IMR-90 (cell line): ENCODE measurements around the gene AKAP8L.

Experiments used
- BHLHE40 ChIP-seq: fragments of 150-350 bp; IDR thresholded peaks from 2 replicates; pipeline ENCODE4 v1.6.1; 2016; ENCODE audit warnings: mild to moderate bottlenecking, low read depth, low read length
- CEBPB ChIP-seq: IDR thresholded peaks from 2 replicates; pipeline ENCODE4 v1.6.1; 2012; ENCODE audit warnings: low read depth, low read length, improper control_type of control experiment
- CHD1 ChIP-seq: IDR thresholded peaks from 2 replicates; pipeline ENCODE4 v1.6.1; 2012; ENCODE audit warnings: low read depth, low read length, improper control_type of control experiment
- CTCF ChIP-seq: conservative IDR thresholded peaks from 2 replicates; pipeline ENCODE4 v1.5.1; 2012; ENCODE audit warnings: mild to moderate bottlenecking, low read depth, low read length, improper control_type of control experiment
- FOS ChIP-seq: fragments of 150-350 bp; IDR thresholded peaks from 2 replicates; pipeline ENCODE4 v1.6.1; 2016; ENCODE audit warnings: low read depth, low read length
- MXI1 ChIP-seq: IDR thresholded peaks from 2 replicates; pipeline ENCODE4 v1.6.1; 2012; ENCODE audit warnings: low read depth, mild to moderate bottlenecking, low read length, moderate library complexity, borderline replicate concordance
- POLR2A ChIP-seq: IDR thresholded peaks from 2 replicates; pipeline ENCODE4 v1.6.1; 2012; ENCODE audit warnings: mild to moderate bottlenecking, low read depth, low read length
- RFX5 ChIP-seq: IDR thresholded peaks from 2 replicates; pipeline ENCODE4 v1.8.0; 2012; ENCODE audit warnings: low read depth, mild to moderate bottlenecking, low read length, moderate library complexity
- USF2 ChIP-seq: fragments of 150-350 bp; IDR thresholded peaks from 2 replicates; pipeline ENCODE4 v1.6.1; 2017; ENCODE audit warnings: mild to moderate bottlenecking, antibody characterized with exemption, low read length, low read depth

GRCh38 chr19:15381864-15382263 is 36.9 kb downstream of the AKAP8L start:
- TF ChIP-seq CTCF (no peak), BHLHE40 (no peak), POLR2A (no peak), RFX5 (no peak), CHD1 (no peak), MXI1 (no peak), USF2 (no peak), FOS (no peak), CEBPB (no peak)
